ENCODE data around the gene SH3BGRL. TPM values are rescaled to one million over a fixed set of nuclear protein-coding genes. Genes with fewer than 3 reads are reported as not detected.
"Not testable (repeated sequence)": the region's sequence is repeated elsewhere in the genome, so short reads cannot be mapped to it uniquely, and the experiment has no call there.

Gene SH3BGRL
- total RNA-seq, 2 experiments from 2014 or later = 61.9 to 65.6 TPM

DNA sequence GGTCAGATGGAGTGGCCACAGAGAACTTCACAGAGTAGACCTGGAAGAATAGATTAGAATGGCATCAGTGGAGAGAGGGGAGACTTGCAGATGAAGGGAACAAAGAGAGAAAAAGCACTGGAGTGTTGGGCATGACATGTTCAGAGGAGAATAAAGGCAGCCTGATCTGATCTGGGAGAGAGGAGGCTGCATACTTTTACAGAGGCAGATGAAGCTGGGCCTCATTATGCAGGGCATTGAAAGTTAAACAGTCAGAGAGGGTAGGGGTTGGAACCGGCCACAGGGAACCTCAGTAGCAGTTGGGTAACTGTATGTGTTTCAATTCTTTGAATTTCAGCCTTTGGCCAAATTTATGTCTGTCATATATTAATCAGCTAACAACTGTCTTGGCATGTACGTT is 61.2 kb downstream of the SH3BGRL start:
- Mint-ChIP-seq H3K27ac (no peak overlapping the region), H3K27me3 (ENCODE audit: low read depth) (no peaks in the 10 kb centered on the region), H3K4me1 (ENCODE audit: low read depth) (no peaks in the 10 kb centered on the region), H3K36me3 (ENCODE audit: low read depth) (peaks cover 4% of the 10 kb centered on the region), H3K9me3 (ENCODE audit: insufficient read depth) (no peaks in the 10 kb centered on the region), H3K4me3 (no peak overlapping the region)
- ChIA-PET CTCF (no interaction called here), POLR2A (no interaction called here)
- DNase-seq = no peak
- no peak for ATAC-seq

DNA sequence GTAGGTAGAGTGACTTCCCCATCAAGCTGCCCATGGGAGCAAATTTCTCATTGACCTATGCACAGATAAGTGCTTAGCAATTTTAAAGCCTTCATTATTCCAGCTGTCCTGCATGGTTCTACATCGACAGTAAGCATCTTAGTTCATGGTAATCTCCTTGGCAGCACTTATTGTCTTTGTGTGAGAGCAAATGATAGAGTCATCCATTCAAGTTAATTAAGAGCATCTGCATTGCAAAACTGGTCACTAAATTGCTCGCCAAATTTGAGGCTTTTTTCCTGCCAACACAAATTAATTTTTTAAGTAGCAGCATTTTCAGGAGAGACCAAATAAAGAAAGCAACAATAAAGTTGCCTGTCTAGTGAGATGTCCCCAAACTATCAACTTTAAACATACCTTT is 76.7 kb downstream of the SH3BGRL start:
- Mint-ChIP-seq H3K27me3 (ENCODE audit: low read depth) (no peaks in the 10 kb centered on the region), H3K36me3 (ENCODE audit: low read depth) (peaks cover 32% of the 10 kb centered on the region), H3K4me3 (no peak overlapping the region), H3K9me3 (ENCODE audit: insufficient read depth) (no peaks in the 10 kb centered on the region), H3K27ac (no peak overlapping the region), H3K4me1 (ENCODE audit: low read depth) (no peaks in the 10 kb centered on the region)
- DNase-seq (no peak), ATAC-seq (no peak)
- CTCF ChIA-PET = no interaction called here
- POLR2A ChIA-PET = no interaction called here

DNA sequence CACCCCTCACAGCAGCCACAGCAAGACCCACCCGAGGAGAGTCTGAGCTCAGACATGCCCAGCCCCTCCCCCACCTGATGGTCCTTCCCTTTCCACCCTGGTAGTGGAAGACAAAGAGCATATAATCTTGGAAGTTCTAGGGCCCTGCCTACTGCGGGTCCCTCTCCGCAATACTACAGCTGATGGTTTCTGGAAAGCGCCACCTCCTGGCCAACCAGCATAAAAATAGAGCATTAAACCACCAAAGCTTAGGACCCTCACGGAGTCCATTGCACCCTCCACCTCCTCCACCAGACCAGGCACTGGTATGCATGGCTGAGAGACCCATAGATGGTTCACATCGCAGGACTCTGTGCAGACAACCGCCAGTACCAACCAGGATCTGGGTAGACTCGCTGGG is 78.2 kb downstream of the SH3BGRL start:
- no peaks in the 10 kb centered on the region for H3K9me3 Mint-ChIP-seq (ENCODE audit: insufficient read depth)
- DNase-seq (no peak), ATAC-seq (no peak)
- H3K4me1 Mint-ChIP-seq (ENCODE audit: low read depth) = no peaks in the 10 kb centered on the region
- POLR2A ChIA-PET = no interaction called here
- CTCF ChIA-PET = no interaction called here
- H3K36me3 Mint-ChIP-seq (ENCODE audit: low read depth) = peaks cover 39% of the 10 kb centered on the region
- H3K27ac Mint-ChIP-seq = no peak overlapping the region
- no peaks in the 10 kb centered on the region for H3K27me3 Mint-ChIP-seq (ENCODE audit: low read depth)
- H3K4me3 Mint-ChIP-seq = no peak overlapping the region

DNA sequence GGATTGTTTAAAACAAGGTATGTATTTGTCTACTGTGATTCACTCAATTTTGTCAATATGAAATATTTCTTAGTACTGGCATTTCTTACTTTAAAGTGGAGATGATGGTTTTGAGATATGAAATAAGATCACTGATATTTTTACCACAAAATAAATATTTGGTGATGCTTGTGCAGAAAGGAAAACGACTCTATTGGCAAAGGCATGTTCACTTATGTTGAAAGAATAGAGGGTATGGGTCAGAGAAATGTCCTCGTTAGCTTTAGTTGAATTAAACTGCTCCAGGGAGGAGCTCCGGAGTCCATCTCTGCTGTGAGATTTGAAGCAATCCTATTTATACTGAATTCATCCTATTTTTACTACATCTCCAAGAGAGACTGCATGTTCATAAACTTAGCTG is 84.2 kb downstream of the SH3BGRL start:
- Mint-ChIP-seq H3K4me1 (ENCODE audit: low read depth) (no peaks in the 10 kb centered on the region), H3K36me3 (ENCODE audit: low read depth) (peaks cover 30% of the 10 kb centered on the region), H3K4me3 (no peak overlapping the region), H3K27me3 (ENCODE audit: low read depth) (no peaks in the 10 kb centered on the region), H3K9me3 (ENCODE audit: insufficient read depth) (peaks cover 11% of the 10 kb centered on the region), H3K27ac (no peak overlapping the region)
- DNase-seq = no peak
- POLR2A ChIA-PET = no interaction called here
- CTCF ChIA-PET = no interaction called here
- no peak for ATAC-seq

DNA sequence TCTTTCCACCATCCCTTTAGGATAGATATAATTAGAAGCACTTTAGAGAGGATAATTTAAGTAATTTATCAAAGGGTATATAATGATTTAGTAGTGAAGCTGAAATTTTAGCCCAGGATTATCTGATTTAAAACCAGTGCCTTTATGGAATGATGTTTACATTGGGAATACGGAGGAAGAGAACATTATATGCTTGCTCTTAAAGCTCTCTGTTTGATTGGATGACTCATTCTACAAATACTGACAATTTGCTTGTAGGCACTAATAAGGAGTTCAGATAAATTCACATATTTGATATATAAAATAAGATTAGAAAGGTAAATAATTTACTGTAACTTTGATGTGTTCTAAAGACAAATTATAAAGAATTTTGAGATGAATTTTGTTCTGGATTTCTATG is 84.7 kb downstream of the SH3BGRL start:
- peaks cover 27% of the 10 kb centered on the region for H3K36me3 Mint-ChIP-seq (ENCODE audit: low read depth)
- ChIA-PET CTCF (no interaction called here), POLR2A (no interaction called here)
- ATAC-seq (no peak), DNase-seq (no peak)
- H3K27ac Mint-ChIP-seq = no peak overlapping the region
- peaks cover 11% of the 10 kb centered on the region for H3K9me3 Mint-ChIP-seq (ENCODE audit: insufficient read depth)
- no peaks in the 10 kb centered on the region for H3K27me3 Mint-ChIP-seq (ENCODE audit: low read depth)
- H3K4me3 Mint-ChIP-seq = no peak overlapping the region
- H3K4me1 Mint-ChIP-seq (ENCODE audit: low read depth) = no peaks in the 10 kb centered on the region

DNA sequence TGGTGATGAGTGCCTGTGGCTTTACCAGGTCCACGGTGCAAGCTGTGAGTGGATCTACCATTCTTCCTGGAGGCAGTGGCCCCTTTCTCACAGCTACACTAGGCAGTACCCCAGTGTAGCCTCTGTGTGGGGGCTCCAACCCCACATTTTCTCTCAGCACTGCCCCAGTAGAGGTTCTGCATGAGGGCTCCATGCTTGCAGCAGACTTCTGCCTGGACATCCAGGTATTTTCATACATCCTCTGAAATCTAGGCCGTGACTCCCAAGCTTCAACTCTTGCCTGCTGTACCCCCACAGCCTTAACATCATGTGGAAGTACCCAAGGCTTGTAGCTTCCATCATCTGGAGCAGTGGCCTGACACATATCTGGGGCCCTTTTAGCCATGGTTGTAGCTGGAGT is 90.1 kb downstream of the SH3BGRL start:
- Mint-ChIP-seq H3K4me1 (ENCODE audit: low read depth) (no peaks in the 10 kb centered on the region), H3K27ac (no peak overlapping the region), H3K9me3 (ENCODE audit: insufficient read depth) (peaks cover 7% of the 10 kb centered on the region), H3K4me3 (no peak overlapping the region), H3K36me3 (ENCODE audit: low read depth) (peaks cover 53% of the 10 kb centered on the region), H3K27me3 (ENCODE audit: low read depth) (no peaks in the 10 kb centered on the region)
- ATAC-seq (no peak), DNase-seq (no peak)
- CTCF ChIA-PET = no interaction called here
- POLR2A ChIA-PET = no interaction called here

DNA sequence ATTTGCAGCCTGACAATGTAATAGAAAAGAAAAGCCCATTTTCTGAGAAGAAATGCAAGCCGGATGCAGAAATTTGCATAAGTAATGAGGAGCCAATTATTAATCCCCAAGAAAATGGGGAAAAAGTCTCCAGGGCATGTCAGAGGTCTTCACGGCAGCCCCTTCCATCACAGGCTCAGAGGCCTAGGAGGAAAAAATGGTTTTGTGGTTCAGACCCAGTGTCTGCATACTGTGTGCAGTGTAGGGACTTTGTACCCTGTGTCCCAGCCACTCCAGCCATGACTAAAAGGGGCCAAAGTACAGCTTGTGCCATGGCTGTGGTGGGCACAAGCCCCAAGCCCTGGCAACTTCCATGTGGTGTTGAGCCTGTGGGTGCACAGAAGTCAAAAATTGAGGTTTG is 92.2 kb downstream of the SH3BGRL start:
- Mint-ChIP-seq H3K27ac (no peak overlapping the region), H3K4me1 (ENCODE audit: low read depth) (no peaks in the 10 kb centered on the region), H3K4me3 (no peak overlapping the region), H3K27me3 (ENCODE audit: low read depth) (no peaks in the 10 kb centered on the region), H3K36me3 (ENCODE audit: low read depth) (peaks cover 56% of the 10 kb centered on the region), H3K9me3 (ENCODE audit: insufficient read depth) (peaks cover 5% of the 10 kb centered on the region)
- no peak for ATAC-seq
- no peak for DNase-seq
- POLR2A ChIA-PET = no interaction called here
- CTCF ChIA-PET = no interaction called here

DNA sequence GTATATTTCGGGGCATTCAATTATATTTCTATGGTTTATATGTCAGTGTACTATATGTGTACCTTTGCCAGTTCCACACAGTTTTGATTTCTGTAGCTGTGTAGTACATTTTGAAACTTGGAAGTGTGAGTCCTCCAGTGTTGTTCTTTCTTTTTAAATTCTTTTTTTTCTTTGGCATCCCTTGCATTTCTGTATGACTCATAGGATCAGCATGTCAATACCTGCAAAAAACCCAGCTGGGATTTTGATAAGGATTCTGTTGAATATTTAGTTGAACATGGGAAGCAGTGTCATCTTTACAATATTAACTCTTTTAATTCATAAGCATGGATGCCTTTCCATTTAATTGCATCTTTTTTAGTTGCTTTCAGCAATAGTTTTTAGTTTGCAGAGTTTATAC is 100.0 kb downstream of the SH3BGRL start:
- no peak for ATAC-seq
- Mint-ChIP-seq H3K36me3 (ENCODE audit: low read depth) (peaks cover 8% of the 10 kb centered on the region), H3K9me3 (ENCODE audit: insufficient read depth) (peaks cover 4% of the 10 kb centered on the region), H3K4me3 (no peak overlapping the region), H3K27me3 (ENCODE audit: low read depth) (no peaks in the 10 kb centered on the region), H3K4me1 (ENCODE audit: low read depth) (no peaks in the 10 kb centered on the region), H3K27ac (no peak overlapping the region)
- no peak for DNase-seq
- ChIA-PET CTCF (no interaction called here), POLR2A (no interaction called here)

DNA sequence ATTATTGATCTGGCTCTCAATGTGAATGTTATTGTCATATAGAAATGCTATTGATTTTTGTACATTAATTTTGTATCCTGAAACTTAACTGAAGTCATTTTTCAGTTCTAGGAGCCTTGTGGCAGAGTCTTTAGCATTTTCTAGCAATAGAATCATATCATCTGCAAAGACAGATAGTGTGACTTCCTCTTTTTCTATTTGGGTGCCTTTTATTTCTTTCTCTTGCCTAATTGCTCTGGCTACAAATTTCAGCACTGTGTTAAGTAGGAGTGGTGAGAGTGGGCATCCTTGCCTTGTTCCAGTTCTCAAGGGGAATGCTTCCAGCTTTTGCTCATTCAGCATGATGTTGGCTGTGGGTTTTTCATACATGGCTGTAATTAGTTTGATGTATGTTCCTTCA is 102.7 kb downstream of the SH3BGRL start:
- Mint-ChIP-seq H3K4me1 (ENCODE audit: low read depth) (no peaks in the 10 kb centered on the region), H3K27ac (no peak overlapping the region), H3K36me3 (ENCODE audit: low read depth) (no peaks in the 10 kb centered on the region), H3K4me3 (no peak overlapping the region), H3K27me3 (ENCODE audit: low read depth) (no peaks in the 10 kb centered on the region), H3K9me3 (ENCODE audit: insufficient read depth) (peaks cover 4% of the 10 kb centered on the region)
- no peak for ATAC-seq
- ChIA-PET CTCF (no interaction called here), POLR2A (no interaction called here)
- DNase-seq = no peak

DNA sequence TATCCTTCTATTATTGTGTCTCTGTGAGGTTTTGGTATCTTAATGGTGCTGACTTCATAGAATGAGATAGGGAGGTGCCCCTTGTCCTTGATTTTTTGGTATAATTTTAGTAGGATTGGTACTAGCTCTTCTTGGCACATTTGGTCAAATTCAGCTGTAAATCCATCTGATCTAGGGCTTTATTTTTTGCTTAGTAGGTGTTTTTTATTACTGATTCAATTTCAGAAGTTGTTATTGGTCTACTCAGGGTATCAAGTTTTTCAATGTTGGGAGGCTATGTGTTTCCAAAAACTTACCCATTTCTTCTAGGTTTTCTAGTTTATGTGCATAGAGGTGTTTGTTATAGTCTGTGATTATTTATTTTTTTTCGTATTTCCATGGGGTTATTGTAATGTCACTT is 103.3 kb downstream of the SH3BGRL start:
- CTCF ChIA-PET = no interaction called here
- Mint-ChIP-seq H3K9me3 (ENCODE audit: insufficient read depth) (peaks cover 4% of the 10 kb centered on the region), H3K4me3 (no peak overlapping the region), H3K4me1 (ENCODE audit: low read depth) (no peaks in the 10 kb centered on the region), H3K27me3 (ENCODE audit: low read depth) (no peaks in the 10 kb centered on the region), H3K27ac (no peak overlapping the region), H3K36me3 (ENCODE audit: low read depth) (no peaks in the 10 kb centered on the region)
- ATAC-seq (no peak), DNase-seq (no peak)
- POLR2A ChIA-PET = no interaction called here

DNA sequence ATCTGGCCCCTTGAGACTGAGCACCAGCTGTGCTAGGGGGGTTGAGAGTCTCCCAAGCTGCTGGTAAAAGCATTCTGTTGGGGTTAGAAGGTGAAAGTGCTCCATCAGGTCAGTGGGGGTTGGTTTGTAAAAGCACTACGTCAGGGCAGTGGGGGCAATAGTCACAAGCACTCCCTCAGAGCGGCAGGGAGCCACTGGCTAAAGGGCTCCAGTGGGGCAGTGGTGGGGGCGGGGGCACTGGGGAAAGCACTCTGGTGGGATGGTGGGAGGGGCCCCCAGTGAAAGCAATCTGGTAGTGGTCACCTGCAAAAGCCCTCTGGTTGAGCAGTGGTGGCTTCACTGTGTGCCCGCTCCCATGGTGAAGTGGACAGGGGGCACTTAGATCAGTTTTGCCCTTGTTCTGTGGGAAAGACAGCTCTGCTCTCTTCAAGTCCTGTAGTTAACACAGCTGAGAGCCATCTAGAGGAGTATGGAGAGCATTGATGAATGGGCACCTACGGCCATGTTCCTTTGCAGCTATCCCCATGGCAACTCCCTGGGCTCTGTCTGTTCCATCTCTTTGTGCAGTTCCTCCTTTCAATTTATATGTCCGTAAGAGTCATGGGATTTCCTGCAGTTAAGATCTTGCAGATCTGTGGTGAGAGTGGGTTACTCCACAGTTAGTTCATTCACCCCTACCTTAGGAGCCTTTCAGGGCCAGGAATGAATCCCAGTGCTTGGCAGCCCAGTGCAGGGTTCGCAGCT is 106.4 kb downstream of the SH3BGRL start:
- ChIA-PET POLR2A (no interaction called here), CTCF (no interaction called here)
- Mint-ChIP-seq H3K27ac (no peak overlapping the region), H3K36me3 (ENCODE audit: low read depth) (peaks cover 4% of the 10 kb centered on the region), H3K27me3 (ENCODE audit: low read depth) (no peaks in the 10 kb centered on the region), H3K9me3 (ENCODE audit: insufficient read depth) (peaks cover 7% of the 10 kb centered on the region), H3K4me3 (no peak overlapping the region), H3K4me1 (ENCODE audit: low read depth) (no peaks in the 10 kb centered on the region)
- ATAC-seq = no peak
- no peak for DNase-seq

DNA sequence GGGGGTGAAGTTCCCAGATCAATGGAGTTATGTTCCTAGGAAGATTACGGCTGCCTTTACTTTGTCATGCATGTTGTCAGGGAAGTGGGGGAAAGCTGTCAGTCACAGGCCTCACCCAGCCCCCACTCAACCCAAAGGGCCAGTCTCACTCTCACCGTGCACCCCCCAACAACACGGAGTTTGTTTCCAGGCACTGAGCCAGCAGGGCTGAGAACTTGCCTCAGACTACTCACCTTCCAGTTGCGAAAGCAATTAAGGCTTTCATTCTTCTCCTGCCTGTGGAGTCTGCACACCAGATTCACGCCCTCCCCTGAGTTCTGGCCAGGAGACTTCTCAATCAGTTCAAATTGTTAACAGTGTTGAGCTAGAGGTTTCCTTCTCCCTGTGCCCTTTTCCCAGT is 114.3 kb downstream of the SH3BGRL start:
- Mint-ChIP-seq H3K36me3 (ENCODE audit: low read depth) (peaks cover 7% of the 10 kb centered on the region), H3K9me3 (ENCODE audit: insufficient read depth) (peaks cover 3% of the 10 kb centered on the region), H3K27me3 (ENCODE audit: low read depth) (no peaks in the 10 kb centered on the region), H3K27ac (no peak overlapping the region), H3K4me1 (ENCODE audit: low read depth) (no peaks in the 10 kb centered on the region), H3K4me3 (no peak overlapping the region)
- ATAC-seq (no peak), DNase-seq (no peak)
- ChIA-PET CTCF (no interaction called here), POLR2A (no interaction called here)

DNA sequence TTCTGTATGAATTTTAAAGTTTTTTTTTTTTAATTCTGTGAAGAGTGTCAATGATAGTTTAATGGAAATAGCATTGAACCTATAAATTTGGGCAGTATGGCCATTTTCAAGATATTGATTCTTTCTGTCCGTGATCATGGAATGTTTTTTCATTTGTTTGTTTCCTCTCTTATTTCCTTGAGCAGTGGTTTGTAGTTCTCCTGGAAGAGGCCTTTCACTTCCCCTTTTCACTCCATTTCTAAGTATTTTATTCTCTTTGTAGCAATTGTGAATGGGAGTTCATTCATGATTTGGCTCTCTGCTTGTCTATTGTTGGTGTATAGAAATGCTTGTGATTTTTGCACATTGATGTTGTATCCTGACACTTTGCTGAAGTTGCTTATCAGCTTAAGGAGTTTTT is 129.8 kb downstream of the SH3BGRL start:
- POLR2A ChIA-PET; H3K27me3 Mint-ChIP-seq (ENCODE audit: low read depth); H3K4me1 Mint-ChIP-seq (ENCODE audit: low read depth); H3K4me3 Mint-ChIP-seq; CTCF ChIA-PET; DNase-seq; H3K27ac Mint-ChIP-seq; ATAC-seq; H3K36me3 Mint-ChIP-seq (ENCODE audit: low read depth): not testable (repeated sequence)
- peaks cover 13% of the 10 kb centered on the region for H3K9me3 Mint-ChIP-seq (ENCODE audit: insufficient read depth)

Data from activated CD8-positive, alpha-beta T cell treated with anti-CD3 and anti-CD28 coated beads, Interleukin-2, amount 10 ng/mL, durations not matched to agents 7 days and 5 days (primary cell).